AG04450 (cell line): ENCODE results near the gene ADAT3. TPM values are rescaled to one million over a fixed set of nuclear protein-coding genes. Genes with fewer than 3 reads are reported as not detected.

Source experiments
- CTCF ChIA-PET: fragments of 300-600, 350-600 bp; formaldehyde crosslinking; extraction: SDS; loops from one replicate; lab custom pipeline; 2022; ENCODE audit warnings: antibody characterized with exemption, inconsistent platforms; lab: Charles Lee
- POLR2A ChIA-PET: fragments of 350-600 bp; formaldehyde crosslinking; extraction: SDS; loops from one replicate; lab custom pipeline; 2021; ENCODE audit warnings: antibody characterized with exemption, inconsistent platforms; lab: Yijun Ruan, JAX
- DNase-seq: peaks from one replicate; pipeline ENCODE4 v3.0.0-alpha.2; 2011; ENCODE audit warnings: low read depth, low spot score
- H3K27ac ChIP-seq: one replicate; pipeline ENCODE4 v1.5.1; 2012; ENCODE audit warnings: low read depth, low read length, control low read depth
- H3K27me3 ChIP-seq: one replicate; pipeline ENCODE4 v1.6.0; 2012; ENCODE audit warnings: low read length; ENCODE audit not compliant: control insufficient read depth, insufficient read depth
- H3K4me3 ChIP-seq: 2 replicates; pipeline ENCODE4 v1.5.1; 2011; ENCODE audit warnings: mild to moderate bottlenecking, low read depth, low read length, control low read depth
- H3K9me3 ChIP-seq: 2 replicates; pipeline ENCODE4 v1.5.1; 2012; ENCODE audit warnings: low read length; ENCODE audit not compliant: control insufficient read depth, insufficient read depth
- CTCF ChIP-seq: IDR thresholded peaks from 2 replicates; pipeline ENCODE4 v1.5.1; 2011; ENCODE audit warnings: low read depth, low read length, control low read depth, inconsistent platforms
- polyA plus RNA-seq: library from polyadenylated mRNA; depleted of rRNA; stranded (reverse); fragments of >200 nt; gene quantifications from 2 replicates; pipeline ENCODE4 v1.2.3, GENCODE V29; 2011

ADAT3 gene
- polyA plus RNA-seq, 1 experiment: 0.35 TPM

- Histone ChIP-seq H3K27me3 (no peaks in the 10 kb centered on the region), H3K9me3 (peaks cover 18% of the 10 kb centered on the region; the same call in 1 of the 2 replicates), H3K4me3 (no peak overlapping the region; the same call in 1 of the 2 replicates), H3K27ac (no peak overlapping the region)
- no peak for TF ChIP-seq CTCF
- CTCF ChIA-PET: no interaction called here
- no peak for DNase-seq
- POLR2A ChIA-PET: no interaction called here
Observed at GRCh38 chr19:1944088-1944915, 39.1 kb downstream of the ADAT3 start.

- TF ChIP-seq CTCF: no peak
- CTCF ChIA-PET: interaction anchor here (0.7 kb wide), 3 partner anchors 10 to 106 kb away, joined by 7 to 10 read pairs (median 9); no protein-coding TSS in a partner anchor
- no peaks in the 10 kb centered on the region for H3K27me3 ChIP-seq
- H3K4me3 ChIP-seq: no peak overlapping the region
- H3K27ac ChIP-seq: no peak overlapping the region
- no peak for DNase-seq
- POLR2A ChIA-PET: interaction anchor here (0.5 kb wide), 1 partner anchor 27 kb away, joined by 3 read pairs; no protein-coding TSS in a partner anchor
- peaks cover 23% of the 10 kb centered on the region; the same call in 1 of the 2 replicates for H3K9me3 ChIP-seq
Observed at GRCh38 chr19:1944916-1945561, 39.8 kb downstream of the ADAT3 start.

DNA sequence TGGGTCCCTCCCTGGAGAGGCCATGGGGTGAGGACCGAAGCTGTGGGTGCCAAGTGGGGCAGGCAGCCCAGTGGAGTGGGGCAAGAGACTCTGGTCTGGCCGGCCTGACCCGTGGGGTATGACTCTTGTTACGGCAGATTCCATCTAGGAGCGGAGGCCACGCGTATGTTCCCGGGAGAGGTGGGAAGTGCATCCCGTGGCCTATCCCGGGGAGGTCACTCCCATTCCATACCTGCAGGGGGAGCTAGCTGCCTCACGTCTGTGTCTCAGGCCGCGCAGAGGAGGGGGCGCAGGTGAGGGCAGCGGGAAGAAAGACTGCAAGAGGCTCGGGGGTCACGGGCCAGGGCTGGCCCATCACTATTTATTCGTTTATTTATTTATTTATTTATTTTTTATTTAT is 40.7 kb downstream of the ADAT3 start:
- H3K27ac ChIP-seq: no peak overlapping the region
- CTCF ChIA-PET: interaction anchor here (0.7 kb wide), 2 partner anchors 22 to 106 kb away, joined by 7 to 9 read pairs; no protein-coding TSS in a partner anchor
- POLR2A ChIA-PET: no interaction called here
- no peaks in the 10 kb centered on the region for H3K27me3 ChIP-seq
- peaks cover 28% of the 10 kb centered on the region; the same call in 1 of the 2 replicates for H3K9me3 ChIP-seq
- no peak for DNase-seq
- peak; percentile 51 for TF ChIP-seq CTCF
- H3K4me3 ChIP-seq: no peak overlapping the region

DNA sequence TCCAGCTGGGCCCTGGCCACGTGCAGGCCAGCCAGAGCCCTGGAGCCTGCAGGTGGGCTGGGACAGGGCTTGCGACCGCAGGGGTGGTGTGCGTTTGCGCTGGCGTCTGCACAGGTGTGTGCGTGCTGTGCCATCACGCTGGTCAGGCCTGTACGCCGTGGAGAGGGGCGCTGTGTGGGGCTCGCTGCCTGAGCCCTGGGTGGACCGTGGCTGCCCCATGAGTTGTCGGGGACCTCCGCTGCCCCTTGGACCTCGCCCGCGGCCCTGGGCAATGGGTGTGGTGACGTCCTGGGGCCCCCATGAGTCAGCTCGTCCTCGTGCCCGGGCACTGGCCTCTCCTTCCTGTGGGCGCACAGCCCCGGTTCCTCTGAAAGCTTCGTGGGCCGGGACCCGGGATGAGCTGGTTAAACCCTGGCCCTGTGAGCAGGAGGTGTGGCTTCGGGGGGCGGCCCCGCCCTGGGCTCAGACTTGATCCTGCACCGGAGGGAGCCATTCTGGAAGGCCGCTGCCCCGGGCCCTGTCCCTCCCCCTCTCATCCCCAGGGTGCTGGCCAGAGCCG is 42.5 kb downstream of the ADAT3 start:
- no peak for DNase-seq
- Histone ChIP-seq H3K27me3 (no peaks in the 10 kb centered on the region), H3K27ac (no peak overlapping the region), H3K9me3 (peaks cover 32% of the 10 kb centered on the region; the same call in 1 of the 2 replicates), H3K4me3 (no peak overlapping the region)
- ChIA-PET CTCF (interaction anchor here (1.0 kb wide), 1 partner anchor 18 kb away, joined by 3 read pairs; no protein-coding TSS in a partner anchor), POLR2A (no interaction called here)
- no peak for TF ChIP-seq CTCF
